T-helper 2 cell (primary cell): ENCODE results near the gene PRKCZ.
"Not testable (repeated sequence)": the region's sequence is repeated elsewhere in the genome, so short reads cannot be mapped to it uniquely, and the experiment has no call there.

Experiments
- DNase-seq, 5 experiments: peaks; one replicate each; pipeline versions ENCODE4 v3.0.0 to v3.0.0-alpha.2; 2012 to 2022

Gene PRKCZ

GRCh38 chr1:2137257-2138121 is 87.3 kb downstream of the PRKCZ start:
- DNase-seq: no peak

GRCh38 chr1:2139156-2139555 is 88.9 kb downstream of the PRKCZ start:
- DNase-seq: not testable (repeated sequence)

- DNase-seq: no peak
Observed at GRCh38 chr1:2141025-2141424, 90.8 kb downstream of the PRKCZ start.

GRCh38 chr1:2143814-2144500 is 93.7 kb downstream of the PRKCZ start:
- no peak for DNase-seq

GRCh38 chr1:2144501-2145090 is 94.4 kb downstream of the PRKCZ start:
- no peak for DNase-seq

- peak in 1 of 5 experiments; percentile 69 for DNase-seq
Observed at GRCh38 chr1:2145946-2146835, 96.0 kb downstream of the PRKCZ start.

- no peak for DNase-seq
Observed at GRCh38 chr1:2146836-2147517, 96.8 kb downstream of the PRKCZ start.

GRCh38 chr1:2147869-2148268 is 97.7 kb downstream of the PRKCZ start:
- DNase-seq: not testable (repeated sequence)

- DNase-seq: peak in 4 of 5 experiments; percentile 13 to 92 (median 62)
Observed at GRCh38 chr1:2148691-2149090, 98.5 kb downstream of the PRKCZ start.

GRCh38 chr1:2150801-2151200 is 100.6 kb downstream of the PRKCZ start:
- no peak for DNase-seq

GRCh38 chr1:2151252-2151651 is 101.0 kb downstream of the PRKCZ start:
- no peak for DNase-seq

GRCh38 chr1:2151911-2152310 is 101.7 kb downstream of the PRKCZ start:
- DNase-seq: no peak

- no peak for DNase-seq
Observed at GRCh38 chr1:2152954-2153353, 102.7 kb downstream of the PRKCZ start.

- DNase-seq: no peak
Observed at GRCh38 chr1:2154022-2154421, 103.8 kb downstream of the PRKCZ start.

- DNase-seq: no peak
Observed at GRCh38 chr1:2155147-2155598, 105.0 kb downstream of the PRKCZ start.

- no peak for DNase-seq
Observed at GRCh38 chr1:2155788-2156187, 105.6 kb downstream of the PRKCZ start.

GRCh38 chr1:2156866-2157265 is 106.7 kb downstream of the PRKCZ start:
- DNase-seq: no peak

- no peak for DNase-seq
Observed at GRCh38 chr1:2157856-2158255, 107.6 kb downstream of the PRKCZ start.

GRCh38 chr1:2158272-2158671 is 108.1 kb downstream of the PRKCZ start:
- DNase-seq: no peak

- DNase-seq: no peak
Observed at GRCh38 chr1:2159124-2159523, 108.9 kb downstream of the PRKCZ start.

GRCh38 chr1:2160451-2161300 is 110.5 kb downstream of the PRKCZ start:
- DNase-seq: peak in 1 of 5 experiments; percentile 34
